ENCODE measurements around the gene KCNJ4.

Gene KCNJ4

DNA sequence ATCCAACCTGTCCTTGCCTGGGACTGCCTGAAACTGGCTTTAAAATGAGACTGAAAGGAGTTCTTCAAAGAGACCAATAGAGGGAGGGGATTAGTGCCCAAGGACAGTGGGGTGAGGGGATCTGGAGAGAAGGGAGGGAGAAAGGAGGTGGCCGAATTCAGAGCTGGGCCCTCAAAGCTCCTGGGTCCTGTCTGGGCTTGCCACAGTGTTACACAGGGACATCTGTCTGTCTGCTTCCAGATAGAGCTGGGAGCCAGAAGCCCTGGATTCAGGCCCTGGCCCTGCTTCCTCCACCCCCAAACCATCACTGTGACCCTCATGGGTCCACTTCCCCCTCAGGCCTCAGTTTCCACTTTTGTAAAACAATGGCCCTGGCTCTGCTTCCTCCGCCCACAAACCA, 3.6 kb downstream of the KCNJ4 start:
- no peak for DNase-seq

DNA sequence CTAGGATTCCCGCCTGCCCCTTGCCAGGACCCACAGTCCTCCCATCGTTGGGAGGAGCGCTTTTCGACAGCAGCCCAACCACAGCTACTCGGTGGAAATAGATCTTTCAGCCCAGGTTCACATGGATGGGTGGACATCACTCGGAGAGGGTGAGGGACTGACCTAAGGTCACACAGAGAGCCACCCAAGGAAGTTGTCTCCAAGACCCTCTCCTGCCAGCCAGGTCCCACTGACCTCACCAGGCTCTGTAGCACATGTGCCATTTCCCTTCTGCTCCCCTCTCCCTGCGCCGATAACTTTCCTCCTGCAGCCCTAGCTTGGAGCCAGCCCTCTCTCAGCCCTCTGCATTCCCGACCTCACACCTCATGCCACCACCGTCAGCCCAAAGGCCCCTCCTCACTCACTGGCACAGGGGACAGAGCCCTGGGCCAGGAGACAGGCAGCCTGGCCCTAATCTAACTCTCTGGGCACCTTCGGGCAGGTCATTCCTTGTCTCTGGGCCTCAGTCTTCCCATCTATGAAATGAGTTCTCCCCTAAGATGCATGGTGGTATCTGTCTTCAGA, 4.7 kb downstream of the KCNJ4 start:
- no peak for DNase-seq

GRCh38 chr22:38449776-38450175, 5.2 kb downstream of the KCNJ4 start:
- DNase-seq: no peak

- DNase-seq: no peak
These were observed 5.9 kb downstream of the KCNJ4 start for GRCh38 chr22:38448945-38449745.

DNA sequence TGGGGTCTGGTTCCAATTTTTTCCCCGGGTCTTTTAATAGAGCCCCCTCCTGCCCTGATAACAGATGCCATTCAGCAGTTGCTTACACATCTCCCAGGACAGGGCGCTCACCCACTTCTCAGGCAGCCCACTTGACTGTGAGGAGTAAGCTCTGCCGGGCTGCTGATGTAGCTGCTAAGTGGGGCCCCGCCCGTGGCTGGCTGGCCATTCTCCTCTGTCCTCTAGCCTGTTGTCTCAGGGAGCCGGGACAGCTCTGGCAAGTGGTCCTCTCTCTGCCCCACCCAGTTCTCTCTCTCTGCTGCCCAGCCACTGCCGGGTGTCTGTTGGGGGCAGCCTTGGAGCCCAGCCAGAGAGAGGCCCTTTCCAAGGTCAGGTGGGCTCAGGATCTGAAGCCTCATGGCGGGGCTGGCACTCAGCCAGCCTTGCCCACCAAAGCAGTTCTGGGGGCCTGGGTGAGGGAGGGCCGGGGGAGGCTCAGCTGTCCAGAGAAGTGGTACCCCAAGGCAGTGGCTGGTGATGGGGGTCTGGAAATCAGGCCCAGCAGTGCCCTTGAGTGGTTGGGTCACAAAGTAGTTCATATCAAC, 8.9 kb downstream of the KCNJ4 start:
- no peak for DNase-seq

GRCh38 chr22:38444783-38445182, 10.2 kb downstream of the KCNJ4 start:
- no peak for DNase-seq

GRCh38 chr22:38443628-38444521, 11.1 kb downstream of the KCNJ4 start:
- no peak for DNase-seq

DNA sequence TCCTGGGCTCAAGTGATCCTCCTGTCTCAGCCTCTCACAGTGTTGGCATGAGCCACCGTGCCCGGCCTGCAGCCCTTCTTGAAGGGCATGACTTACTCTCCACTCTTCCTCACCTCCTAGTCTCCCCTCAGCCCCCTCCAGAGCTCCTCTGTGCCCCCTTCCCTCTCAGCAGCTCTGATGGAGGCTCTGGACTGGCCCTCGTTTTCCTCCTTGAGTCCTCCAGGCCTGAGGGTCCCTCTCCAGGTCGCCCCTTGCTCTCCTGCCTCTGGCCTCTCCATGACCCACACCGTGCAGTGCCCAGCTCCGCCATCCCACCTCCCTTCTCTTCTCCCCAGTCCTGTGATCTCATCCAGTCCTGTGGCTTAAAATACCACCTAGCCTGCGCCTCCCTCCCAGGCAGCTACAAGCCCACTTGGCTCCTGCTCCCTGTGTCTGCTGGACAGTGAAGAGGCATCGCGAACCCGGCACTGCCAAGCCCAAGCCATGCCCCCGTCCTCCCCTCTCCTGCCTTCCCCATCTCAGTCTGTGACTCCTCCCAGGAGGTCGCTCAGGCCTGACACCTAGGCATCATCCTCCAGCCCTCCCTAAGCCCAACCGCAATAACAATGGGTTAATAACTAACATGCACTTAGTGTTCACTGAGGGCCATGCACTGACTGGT, 11.9 kb downstream of the KCNJ4 start:
- DNase-seq: no peak

GRCh38 chr22:38441620-38442287, 13.2 kb downstream of the KCNJ4 start:
- DNase-seq: no peak

DNA sequence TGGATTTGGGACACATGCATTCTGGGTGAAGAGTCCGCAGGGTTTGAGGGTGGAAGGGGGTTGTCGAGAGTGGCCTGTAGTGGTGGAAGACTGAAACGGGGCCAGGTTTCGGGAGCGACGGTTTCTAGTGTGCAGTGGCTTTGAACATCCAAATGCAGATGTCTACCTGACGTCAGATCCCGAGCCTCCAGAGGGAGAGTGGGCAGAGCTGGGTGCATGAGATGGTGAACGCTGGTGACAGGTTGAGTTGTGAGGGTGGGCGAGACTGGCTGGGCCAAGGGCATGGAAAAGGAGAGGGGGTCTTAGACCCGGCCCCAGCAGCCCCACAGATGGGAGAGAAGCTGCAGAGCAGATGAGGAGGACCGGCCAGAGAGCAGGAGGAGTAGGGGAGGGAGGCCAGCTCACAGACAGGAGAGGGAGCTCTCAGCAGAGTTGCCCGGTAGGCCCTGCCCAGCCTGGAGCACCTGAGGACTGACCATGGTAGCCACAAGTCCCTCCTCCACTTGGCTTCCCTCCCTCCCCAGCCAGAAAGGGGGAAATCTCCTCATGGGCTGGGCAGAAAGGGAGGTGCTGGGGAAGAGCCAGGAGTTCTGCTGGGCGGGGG, 14.2 kb downstream of the KCNJ4 start:
- DNase-seq: no peak

DNA sequence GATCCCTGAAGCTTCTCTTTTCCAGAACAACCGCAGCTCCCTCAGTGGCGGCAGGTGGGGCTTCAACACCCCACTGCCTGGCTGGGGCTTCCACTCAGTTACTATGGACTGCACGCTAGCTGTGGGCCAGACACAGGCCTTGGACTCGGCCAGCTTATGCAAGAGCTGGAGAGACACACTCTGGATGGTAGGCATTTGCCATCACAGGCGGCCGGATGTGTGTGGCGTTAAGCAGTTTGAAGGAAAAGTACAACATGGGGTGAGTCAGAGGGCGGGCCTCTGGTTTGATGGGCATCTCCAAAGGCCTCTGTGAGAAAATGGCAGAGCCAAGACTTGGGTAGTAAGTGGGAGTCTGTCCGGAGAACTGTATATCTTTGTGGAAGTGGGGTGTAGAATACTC, 17.6 kb downstream of the KCNJ4 start:
- DNase-seq: no peak

DNA sequence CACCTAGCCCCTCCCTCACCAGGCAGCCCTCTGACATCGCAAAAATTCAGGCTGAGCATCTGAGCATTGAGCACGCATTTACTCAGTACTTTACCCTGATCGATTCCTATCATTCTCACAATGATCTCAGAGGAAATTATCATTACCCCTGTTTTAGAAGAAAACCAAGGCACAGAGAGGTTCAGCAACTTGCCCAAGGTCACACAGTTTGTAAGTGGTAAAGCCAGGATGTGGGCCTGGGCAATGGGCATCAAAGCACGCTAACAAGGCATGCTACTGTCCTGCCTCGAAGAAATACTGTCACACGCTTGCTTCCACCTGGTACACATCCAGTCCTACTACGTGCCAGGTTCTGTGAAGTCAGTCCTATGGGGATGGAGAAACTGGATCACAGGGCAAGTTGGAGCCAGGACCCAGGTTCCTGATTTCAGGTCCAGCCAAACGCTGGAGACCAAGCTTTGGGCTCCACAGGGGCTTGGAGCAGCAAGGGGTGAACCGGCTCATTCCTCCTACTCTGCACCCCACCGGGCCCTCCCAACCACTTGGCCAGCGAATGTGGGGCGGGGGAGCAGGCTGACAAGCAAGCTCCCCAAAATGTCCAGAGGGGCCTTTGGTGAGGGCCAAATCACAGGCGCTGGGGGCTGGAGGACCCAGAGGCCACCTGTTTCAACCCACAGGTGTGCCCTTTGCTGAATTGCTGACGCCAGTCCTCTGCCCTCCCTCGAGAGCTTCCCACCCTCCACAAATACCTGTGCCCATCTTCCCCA, 18.2 kb downstream of the KCNJ4 start:
- no peak for DNase-seq

DNA sequence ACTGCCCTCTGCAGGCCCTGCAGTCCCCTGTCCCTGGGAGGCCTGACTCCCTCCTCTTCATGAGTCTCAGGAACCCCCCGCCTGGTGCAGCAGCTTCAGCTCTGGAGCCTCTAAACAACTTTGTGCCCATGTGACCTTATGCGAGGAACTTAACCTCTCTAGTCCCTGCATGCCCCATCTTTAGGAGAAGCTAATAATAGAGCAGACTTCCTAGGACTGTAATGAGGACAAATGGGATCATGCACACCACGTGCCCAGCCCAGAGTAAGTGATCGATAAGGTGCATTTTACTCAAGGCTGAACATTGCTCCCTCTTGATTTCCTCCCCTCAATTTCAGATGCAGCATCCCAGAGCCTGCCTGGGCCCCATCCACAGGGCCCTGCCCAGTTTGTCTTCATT, 19.0 kb downstream of the KCNJ4 start:
- DNase-seq: no peak

- no peak for DNase-seq
These were observed 20.0 kb downstream of the KCNJ4 start for GRCh38 chr22:38435010-38435409.

- no peak for DNase-seq
These were observed 21.1 kb downstream of the KCNJ4 start for GRCh38 chr22:38433871-38434270.

- no peak for DNase-seq
These were observed 22.7 kb downstream of the KCNJ4 start for GRCh38 chr22:38432264-38432663.

DNA sequence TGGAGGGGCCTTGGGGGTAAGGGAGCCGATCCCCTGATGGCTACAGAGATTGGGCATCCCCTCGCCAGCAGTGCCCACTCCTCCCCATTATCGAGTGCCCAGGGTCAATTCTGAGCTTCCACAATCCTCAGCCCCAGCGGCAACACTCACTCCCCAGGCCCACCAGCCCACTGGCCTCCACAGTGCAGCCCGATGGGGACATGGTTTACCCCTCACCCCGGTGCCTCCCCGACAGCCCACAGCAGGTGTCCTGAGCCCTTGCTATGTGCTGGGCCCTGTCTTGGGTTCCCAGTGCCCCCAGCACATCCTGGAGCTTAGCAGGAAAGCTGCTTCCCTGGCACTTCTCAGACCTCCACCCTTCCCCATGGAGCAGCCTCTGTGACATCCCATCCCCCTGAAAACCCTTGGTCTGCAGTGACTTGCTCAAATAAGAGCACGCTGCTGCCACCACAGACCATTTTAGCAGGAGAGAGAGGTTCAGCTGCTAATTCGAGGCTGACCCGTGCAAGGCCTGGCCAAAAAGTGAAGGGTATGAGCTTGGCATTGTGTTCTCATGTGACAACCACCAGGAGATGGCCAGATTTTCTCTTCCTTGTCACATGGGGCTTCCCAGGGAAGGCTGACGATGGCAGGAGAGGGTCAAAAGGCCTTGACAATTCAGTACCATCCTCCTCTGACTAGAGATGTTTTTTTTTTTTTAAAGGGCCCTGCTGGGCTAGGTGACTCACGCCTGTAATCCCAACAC, 23.6 kb downstream of the KCNJ4 start:
- no peak for DNase-seq

GRCh38 chr22:38429499-38430068, 25.4 kb downstream of the KCNJ4 start:
- DNase-seq: no peak

GRCh38 chr22:38428714-38429113, 26.3 kb downstream of the KCNJ4 start:
- no peak for DNase-seq

DNA sequence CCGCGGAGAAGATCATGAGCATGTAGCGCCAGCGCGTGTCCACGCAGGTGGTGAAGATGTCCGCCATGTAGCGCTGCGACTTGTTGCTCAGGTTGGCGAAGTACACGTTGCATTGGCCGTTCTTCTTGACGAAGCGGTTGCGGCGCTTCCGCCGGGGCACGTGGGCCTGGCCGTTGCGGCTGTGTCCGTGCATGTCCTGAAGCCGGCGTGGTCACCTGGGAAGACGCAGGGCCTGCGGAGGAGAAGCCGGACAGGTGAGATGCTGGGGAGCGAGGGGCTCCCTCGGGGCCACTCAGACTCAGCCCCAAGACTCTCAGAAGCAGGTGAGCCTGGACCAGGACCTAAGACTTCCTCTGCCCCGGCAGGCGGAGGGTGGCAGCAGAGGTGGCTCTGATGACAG, 27.1 kb downstream of the KCNJ4 start:
- DNase-seq: no peak

Measured in activated effector memory CD4-positive, alpha-beta T cell treated with anti-CD3 and anti-CD28 coated beads, Interleukin-2, amount 50 U/mL, for 16 hours (primary cell).